Measurements from ENCODE around the gene TREML1.

GRCh38 chr6:41135062-41135832, 18.9 kb downstream of the TREML1 start:
- TF ChIP-seq POLR2A (IDR thresholded peaks at IDR 0.05; ENCODE audit: low read length) (no peak), GATA1 (IDR thresholded peaks at IDR 0.05; ENCODE audit: low read depth, low read length) (no peak)

Measured in erythroblast (primary cell).